GM19099 (cell line): ENCODE results near the gene TSHR.

ENCODE experiments used
- POLR2A ChIP-seq: IDR thresholded peaks from 3 replicates; pipeline ENCODE4 v1.6.1; 2011; ENCODE audit warnings: low read depth; ENCODE audit not compliant: insufficient read length; ENCODE audit errors: extremely low read depth

TSHR gene

GRCh38 chr14:81018251-81018650 lies 62.8 kb downstream of the TSHR start:
- no peak for TF ChIP-seq POLR2A

DNA sequence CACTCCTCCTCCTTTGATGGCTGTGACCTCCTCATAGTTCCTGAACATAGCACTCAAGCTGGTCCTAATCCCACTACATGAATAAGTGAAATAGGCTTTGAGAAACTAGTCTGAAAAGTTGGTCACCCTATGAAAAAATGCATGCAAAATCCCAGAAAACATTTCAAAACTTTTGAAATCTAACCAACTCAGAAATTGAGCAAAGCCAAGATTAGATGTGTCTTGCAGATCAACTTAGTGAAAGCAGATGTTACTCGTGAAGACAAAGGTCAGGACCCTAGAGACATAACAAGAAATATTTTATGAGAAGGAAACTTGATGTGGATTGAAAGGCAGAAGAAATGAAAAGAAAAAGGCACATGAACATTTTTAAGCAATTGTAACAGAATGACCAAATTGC lies 63.3 kb downstream of the TSHR start:
- TF ChIP-seq POLR2A = no peak

GRCh38 chr14:81023095-81023710 lies 67.8 kb downstream of the TSHR start:
- TF ChIP-seq POLR2A = no peak

DNA sequence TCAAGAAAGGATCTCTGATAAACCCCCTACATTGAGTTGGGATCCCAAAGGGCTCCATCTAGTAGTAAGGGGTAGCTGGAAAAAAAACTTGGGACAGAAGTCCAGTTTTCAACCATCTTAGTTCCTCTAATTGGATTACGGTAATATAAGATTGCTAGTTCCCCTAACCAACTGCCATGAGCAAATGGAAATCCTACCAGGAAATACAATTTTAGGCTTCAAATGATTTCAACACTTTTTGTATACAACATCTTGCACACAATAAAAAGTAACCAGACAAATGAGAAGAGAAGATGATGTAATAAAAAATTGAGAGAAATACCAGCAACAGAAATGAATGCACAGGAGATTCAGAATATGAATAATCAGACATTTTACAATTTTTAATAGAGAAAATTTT lies 73.0 kb downstream of the TSHR start:
- no peak for TF ChIP-seq POLR2A

- TF ChIP-seq POLR2A = no peak
Measured at GRCh38 chr14:81031488-81031887, 76.1 kb downstream of the TSHR start.

DNA sequence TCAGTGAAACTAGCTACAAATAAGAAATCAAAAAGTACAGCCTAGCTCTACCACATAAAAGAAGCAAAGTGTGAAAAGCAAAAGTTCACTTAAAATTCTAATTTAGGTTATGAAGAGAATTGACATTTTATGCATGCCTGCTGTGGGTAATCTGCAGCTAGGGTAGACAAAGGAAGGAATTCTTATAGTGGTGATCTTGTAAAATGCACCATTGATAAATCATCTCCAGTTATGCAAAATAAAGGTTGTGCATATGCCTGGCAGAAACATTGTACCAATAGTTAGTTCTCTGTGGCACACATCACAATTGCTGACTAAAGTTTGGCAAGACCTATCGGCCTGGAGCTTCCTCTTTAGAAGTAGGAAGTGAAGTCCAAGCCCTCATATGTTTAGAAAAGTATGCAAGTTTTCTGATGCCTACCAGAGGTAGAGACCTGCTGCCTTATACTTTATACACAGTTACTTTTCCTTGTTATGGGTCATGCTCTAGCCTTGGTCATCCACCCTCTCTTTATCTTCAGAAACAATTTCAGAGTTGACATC lies 78.3 kb downstream of the TSHR start:
- TF ChIP-seq POLR2A = no peak

GRCh38 chr14:81042438-81042837 lies 87.0 kb downstream of the TSHR start:
- no peak for TF ChIP-seq POLR2A

DNA sequence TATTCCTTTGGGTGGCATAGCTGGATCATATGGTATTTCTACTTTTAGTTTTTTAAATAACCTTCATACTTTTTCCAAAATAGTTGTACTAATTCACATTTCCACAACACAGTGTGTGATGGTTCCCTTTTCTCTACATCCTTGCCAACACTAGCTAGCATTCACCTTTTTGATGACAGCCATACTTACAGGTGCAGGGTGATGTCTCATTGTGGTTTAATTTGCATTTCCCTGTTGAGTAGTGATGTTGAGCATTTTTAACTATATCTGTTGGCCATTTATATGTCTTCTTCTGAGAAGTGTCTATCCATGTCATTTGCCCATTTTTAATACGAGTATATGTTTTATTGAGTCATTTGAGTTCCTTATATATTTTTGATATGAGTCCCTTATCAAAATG lies 96.1 kb downstream of the TSHR start:
- TF ChIP-seq POLR2A = no peak

DNA sequence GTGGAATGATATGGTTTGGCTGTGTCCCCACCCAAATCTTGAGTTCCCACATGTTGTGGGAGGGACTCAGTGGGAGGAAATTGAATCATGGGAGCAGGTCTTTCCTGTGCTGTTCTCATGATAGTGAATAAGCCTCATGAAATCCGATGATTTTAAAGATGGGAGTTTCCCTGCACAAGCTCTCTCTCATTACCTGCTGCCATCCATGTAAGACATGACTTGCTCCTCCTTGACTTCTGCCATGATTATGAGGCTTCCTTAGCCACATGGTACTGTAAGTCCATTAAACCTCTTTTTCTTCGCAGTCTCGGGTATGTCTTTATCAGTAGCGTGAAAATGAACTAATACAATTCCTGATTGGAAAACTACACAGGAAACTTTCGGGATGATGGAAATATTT lies 100.5 kb downstream of the TSHR start:
- TF ChIP-seq POLR2A = no peak

DNA sequence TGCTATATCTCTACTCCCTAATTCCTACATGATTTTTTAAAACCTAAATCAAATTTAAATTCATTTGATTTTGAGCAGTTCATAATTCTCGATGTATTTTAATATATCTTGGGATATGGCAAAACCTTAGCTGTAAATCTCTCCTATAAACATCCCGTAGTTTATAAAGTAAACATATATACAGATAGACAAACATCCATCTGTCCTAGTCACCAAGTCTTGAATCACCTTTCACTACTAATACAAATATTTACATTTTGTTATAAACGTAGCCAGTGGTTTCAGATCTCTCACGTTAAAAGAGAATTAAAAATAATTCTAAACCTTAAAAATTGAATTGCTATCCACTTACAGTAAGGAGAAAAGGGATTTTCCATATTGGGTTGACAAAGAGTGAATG lies 107.0 kb downstream of the TSHR start:
- no peak for TF ChIP-seq POLR2A

DNA sequence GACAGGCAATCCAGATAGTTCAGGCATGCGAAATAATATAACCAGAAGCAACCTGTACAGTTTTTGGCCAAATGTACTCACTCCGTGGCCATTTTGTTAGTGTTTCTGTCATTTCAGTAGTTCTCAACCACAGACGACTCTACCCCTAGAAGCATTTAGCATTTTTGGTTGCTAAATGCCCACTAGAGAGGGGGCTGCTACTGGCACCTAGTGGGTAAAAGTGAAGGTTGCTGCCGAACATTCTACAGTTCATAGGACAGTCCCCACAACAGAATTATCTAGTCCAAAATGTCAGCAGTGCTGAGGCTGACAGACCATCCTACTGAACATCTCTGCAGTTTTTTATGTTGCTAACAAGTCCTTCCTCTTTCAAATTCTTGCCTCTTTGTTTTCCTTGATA lies 107.4 kb downstream of the TSHR start:
- no peak for TF ChIP-seq POLR2A

DNA sequence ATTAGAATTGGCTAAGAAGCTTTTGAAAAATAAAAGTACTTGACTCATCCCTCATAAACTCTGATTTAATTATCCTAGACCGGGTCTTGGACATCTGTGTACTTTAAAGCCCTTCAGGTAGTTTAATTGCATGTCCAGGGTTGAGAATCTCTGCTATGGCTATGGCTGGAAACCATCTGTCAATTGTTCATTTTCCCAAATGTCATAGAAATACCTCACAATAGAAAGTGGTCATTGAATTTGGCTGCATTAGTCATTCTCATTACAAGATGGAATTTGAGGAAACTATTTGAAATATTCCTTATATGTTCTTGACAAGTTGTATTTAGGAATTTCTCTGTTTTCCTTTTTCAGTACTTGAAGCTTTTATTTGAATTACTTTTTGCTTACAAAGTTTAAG lies 111.3 kb downstream of the TSHR start:
- no peak for TF ChIP-seq POLR2A

DNA sequence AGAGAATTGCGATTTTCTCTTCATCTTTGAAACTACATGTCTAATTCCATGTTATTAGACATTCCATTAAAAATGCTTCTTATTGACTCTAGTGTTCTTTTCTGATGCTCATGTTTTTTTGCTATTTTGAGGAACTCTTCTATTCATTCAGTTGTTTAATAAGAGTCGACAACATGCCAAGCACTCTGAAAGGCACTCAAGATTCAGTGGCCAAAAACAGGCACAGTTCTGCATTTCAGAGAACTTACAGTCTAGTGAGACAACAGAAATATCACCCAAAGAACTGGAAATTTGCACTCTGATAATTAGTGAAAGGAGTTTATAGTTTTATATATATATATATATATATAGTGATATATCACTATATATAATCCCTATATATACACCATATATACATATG lies 111.7 kb downstream of the TSHR start:
- no peak for TF ChIP-seq POLR2A

DNA sequence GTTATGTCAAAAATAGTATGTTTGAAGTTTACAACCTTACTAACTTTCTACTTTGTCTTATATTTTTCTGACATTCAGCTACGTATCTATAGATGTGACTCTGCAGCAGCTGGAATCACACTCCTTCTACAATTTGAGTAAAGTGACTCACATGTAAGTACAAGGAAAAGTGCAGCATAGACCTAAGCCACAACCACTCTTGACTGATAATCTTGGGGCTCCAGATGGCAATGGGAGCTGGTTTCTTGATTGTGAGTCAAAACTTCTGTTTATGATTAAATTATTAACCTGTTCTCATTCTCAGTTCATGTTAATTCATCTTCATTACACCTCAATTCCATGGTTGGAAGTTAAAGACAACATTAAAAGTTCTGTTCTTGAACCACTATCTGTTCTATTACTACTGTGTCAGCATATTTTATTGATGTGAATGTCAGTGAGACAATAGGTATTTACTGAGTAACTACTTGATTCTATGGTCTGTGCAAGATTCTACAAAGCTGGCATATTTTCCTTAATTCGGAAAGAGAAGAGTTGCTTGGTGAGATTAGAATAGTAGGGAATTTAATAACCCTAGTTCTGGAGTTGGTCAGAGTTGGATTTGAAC lies 112.9 kb downstream of the TSHR start:
- TF ChIP-seq POLR2A = no peak

DNA sequence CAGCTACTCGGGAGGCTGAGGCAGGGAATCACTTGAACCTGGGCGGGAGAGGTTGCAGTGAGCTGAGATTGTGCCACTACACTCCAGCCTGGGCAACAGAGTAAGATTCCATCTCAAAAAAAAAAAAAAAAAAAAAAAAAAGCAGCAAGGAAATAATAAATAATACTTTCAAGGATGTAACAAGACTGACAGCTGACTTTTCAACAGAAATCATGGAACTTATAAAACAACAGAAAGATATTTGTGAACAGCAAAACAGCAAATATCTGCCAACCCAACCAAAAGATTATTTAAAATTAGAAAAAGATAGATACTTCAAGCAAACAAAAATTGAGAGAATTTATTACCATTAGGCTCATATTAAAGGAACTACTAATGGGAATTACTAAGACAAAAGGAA lies 115.1 kb downstream of the TSHR start:
- no peak for TF ChIP-seq POLR2A

GRCh38 chr14:81085596-81085995 lies 130.2 kb downstream of the TSHR start:
- no peak for TF ChIP-seq POLR2A

GRCh38 chr14:81087230-81087629 lies 131.8 kb downstream of the TSHR start:
- no peak for TF ChIP-seq POLR2A

- TF ChIP-seq POLR2A = no peak
Measured at GRCh38 chr14:81091139-81091538, 135.7 kb downstream of the TSHR start.

DNA sequence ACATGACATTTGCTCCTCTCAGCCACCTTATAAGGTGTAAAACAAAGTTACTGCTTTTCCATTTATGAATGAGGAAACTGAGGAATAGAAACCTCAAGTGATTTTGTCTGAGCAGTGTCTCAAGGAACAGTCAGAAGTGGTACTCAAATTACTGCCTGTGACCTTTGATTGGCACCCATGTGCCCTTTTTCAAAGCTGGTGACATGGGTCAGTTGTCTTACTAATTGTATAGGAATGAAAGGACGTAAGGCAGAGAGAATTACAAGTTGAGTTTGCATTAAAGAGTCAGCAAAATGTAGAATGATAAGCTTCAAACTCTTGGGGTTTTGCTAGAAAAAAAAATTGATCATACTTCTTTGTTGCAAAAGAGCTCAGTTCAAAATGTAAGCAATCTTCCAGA lies 136.2 kb downstream of the TSHR start:
- no peak for TF ChIP-seq POLR2A
